Mucosa of descending colon (tissue), 3 donors: ENCODE results near the gene SESTD1. TPM values are rescaled to one million over a fixed set of nuclear protein-coding genes. Genes with fewer than 3 reads are reported as not detected.
A peak's percentile ranks its signal among the peaks of the same experiment; 100 is the strongest.
"Not testable (repeated sequence)": the region's sequence is repeated elsewhere in the genome, so short reads cannot be mapped to it uniquely, and the experiment has no call there.

Experiments
- ATAC-seq: fragments of 200-7000 bp; cut with Tn5 transposase; one replicate; pipeline ENCODE4 v1.9.1; 2020; ENCODE audit warnings: mild to moderate bottlenecking, moderate library complexity
- DNase-seq, 3 donors: peaks; one replicate each; pipeline ENCODE4 v3.0.0-alpha.2; 2020
- H3K36me3 ChIP-seq: fragments of 200-600 bp; one replicate; pipeline ENCODE4 v1.8.0; 2021; ENCODE audit warnings: low read depth, mild to moderate bottlenecking
- H3K4me1 ChIP-seq: fragments of 200-600 bp; one replicate; pipeline ENCODE4 v1.8.0; 2021; ENCODE audit warnings: low read depth, mild to moderate bottlenecking
- H3K4me3 ChIP-seq: fragments of 200-600 bp; one replicate; pipeline ENCODE4 v1.8.0; 2021; ENCODE audit warnings: mild to moderate bottlenecking
- H3K9me3 ChIP-seq: fragments of 200-600 bp; one replicate; pipeline ENCODE4 v1.8.0; 2021; ENCODE audit warnings: mild to moderate bottlenecking
- CTCF ChIP-seq: fragments of 200-600 bp; IDR thresholded peaks from one replicate; pipeline ENCODE4 v1.8.0; 2022; ENCODE audit warnings: antibody characterized with exemption, mild to moderate bottlenecking
- intact Hi-C, 2 donors: fragments of 100-400 bp; cut with DNase I in 1 of 2; cut with micrococcal nuclease in 1 of 2; formaldehyde crosslinking; loops; one replicate each; pipeline versions ENCODE4 v1.11.0 to v1.11.1; 2022; cut with DNase I, micrococcal nuclease
- total RNA-seq, 3 donors: library from RNA; stranded (reverse); fragmentation: NEBNext Ultra II Directional in 2 of 3; extraction: Animal tissue kit (Norgen Biotek cat#: 25700) in 2 of 3; gene quantifications; one replicate each; pipeline versions ENCODE4 v1.2.1 to v1.2.4, GENCODE V29; 2021 to 2023
- donor health status: DM: no; HTN: no; CAD: no; lungs with moderate emphysema.
- donor health status: DM: no; HTN: no; CAD: no.
- donor health status: DM: no; HTN: yes; CAD: no.

SESTD1 gene
- total RNA-seq, 3 donors from 2014 or later: 25.6 to 102 (median 44.0) TPM

GRCh38 chr2:179226203-179226960, 38.2 kb downstream of the SESTD1 start:
- intact Hi-C loops: no loop called here
- ATAC-seq (no peak), DNase-seq (no peak)
- Histone ChIP-seq H3K9me3 (no peaks in the 10 kb centered on the region), H3K36me3 (no peaks in the 10 kb centered on the region), H3K4me1 (no peaks in the 10 kb centered on the region), H3K4me3 (no peak overlapping the region)
- TF ChIP-seq CTCF: no peak

GRCh38 chr2:179224361-179224760, 40.3 kb downstream of the SESTD1 start:
- H3K4me1 ChIP-seq: no peaks in the 10 kb centered on the region
- no peak overlapping the region for H3K4me3 ChIP-seq
- no peaks in the 10 kb centered on the region for H3K9me3 ChIP-seq
- ATAC-seq: no peak
- TF ChIP-seq CTCF: no peak
- no peak for DNase-seq
- no peaks in the 10 kb centered on the region for H3K36me3 ChIP-seq
- intact Hi-C loops: no loop called here

GRCh38 chr2:179222076-179222475, 42.6 kb downstream of the SESTD1 start:
- ATAC-seq (no peak), DNase-seq (no peak)
- no peaks in the 10 kb centered on the region for H3K4me1 ChIP-seq
- H3K4me3 ChIP-seq: no peak overlapping the region
- intact Hi-C loops: no loop called here
- H3K36me3 ChIP-seq: no peaks in the 10 kb centered on the region
- no peaks in the 10 kb centered on the region for H3K9me3 ChIP-seq
- no peak for TF ChIP-seq CTCF

GRCh38 chr2:179218848-179219594, 45.6 kb downstream of the SESTD1 start:
- peak; percentile 52 for TF ChIP-seq CTCF
- Histone ChIP-seq H3K9me3 (no peaks in the 10 kb centered on the region), H3K4me3 (no peak overlapping the region), H3K36me3 (no peaks in the 10 kb centered on the region), H3K4me1 (no peaks in the 10 kb centered on the region)
- ATAC-seq (peak; percentile 84), DNase-seq (peak in 2 of 3 donors; percentile 50 to 87)
- intact Hi-C loops: loop anchor here in 1 of 2 donors (10.0 kb wide), 1 partner anchor 226 kb away; no protein-coding TSS in a partner anchor

- not testable (repeated sequence) for H3K4me1 ChIP-seq, H3K4me3 ChIP-seq, ATAC-seq, H3K9me3 ChIP-seq, H3K36me3 ChIP-seq, DNase-seq
- intact Hi-C loops: loop anchor here in 1 of 2 donors (10.0 kb wide), 1 partner anchor 230 kb away; no protein-coding TSS in a partner anchor
Observed at GRCh38 chr2:179214671-179215070, 50.0 kb downstream of the SESTD1 start.

- no peak for TF ChIP-seq CTCF
- no peak for DNase-seq
- intact Hi-C loops: loop anchor here in 1 of 2 donors (10.0 kb wide), 1 partner anchor 233 kb away; no protein-coding TSS in a partner anchor
- peaks cover 21% of the 10 kb centered on the region for H3K9me3 ChIP-seq
- H3K4me1 ChIP-seq: no peaks in the 10 kb centered on the region
- no peak overlapping the region for H3K4me3 ChIP-seq
- ATAC-seq: no peak
- no peaks in the 10 kb centered on the region for H3K36me3 ChIP-seq
Observed at GRCh38 chr2:179211355-179211754, 53.3 kb downstream of the SESTD1 start.

GRCh38 chr2:179208277-179208676, 56.4 kb downstream of the SESTD1 start:
- DNase-seq: not testable (repeated sequence)

More at GRCh38 chr2:179208277-179208676, 56.4 kb downstream of the SESTD1 start:
- H3K36me3 ChIP-seq, intact Hi-C loops, ATAC-seq, H3K4me3 ChIP-seq, H3K4me1 ChIP-seq: not testable (repeated sequence)
- peaks cover 17% of the 10 kb centered on the region for H3K9me3 ChIP-seq
